GM12874 (cell line): ENCODE results near the gene FMN2.

Experiments
- TF ChIP-seq, protein P1 (sequence below): IDR thresholded peaks from 2 replicates; pipeline ENCODE4 v1.5.1; 2011; ENCODE audit warnings: low read depth, mild to moderate bottlenecking, control low read depth, low read length, moderate library complexity; ENCODE audit not compliant: insufficient read depth

The FMN2 gene

DNA sequence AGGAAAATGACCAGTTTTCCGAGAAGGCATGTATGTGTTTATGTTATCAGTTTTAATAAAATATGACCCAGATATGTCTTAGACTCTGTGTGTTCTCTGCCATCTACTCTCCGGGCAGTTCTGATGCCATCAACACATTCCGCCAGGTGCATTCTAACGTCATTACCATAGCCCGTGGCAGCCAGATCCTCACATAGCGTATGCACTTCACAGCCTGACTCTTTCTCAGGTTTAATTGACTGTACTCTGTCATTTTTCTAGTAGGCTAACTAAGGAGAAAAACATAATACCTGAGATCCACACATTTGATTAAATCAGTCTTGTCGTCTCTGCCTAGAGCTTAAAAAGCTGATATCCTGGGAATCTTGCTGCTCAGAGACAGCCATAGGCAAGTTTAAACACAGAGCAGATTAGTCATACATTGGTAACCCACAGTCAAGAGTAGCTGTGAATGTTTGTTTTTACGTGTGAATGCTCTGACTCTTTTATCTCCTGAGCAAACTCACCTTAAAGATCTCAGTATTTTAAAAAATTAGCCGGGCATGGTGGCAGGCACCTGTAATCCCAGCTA is 344.4 kb downstream of the FMN2 start:
- TF ChIP-seq, protein P1, sequence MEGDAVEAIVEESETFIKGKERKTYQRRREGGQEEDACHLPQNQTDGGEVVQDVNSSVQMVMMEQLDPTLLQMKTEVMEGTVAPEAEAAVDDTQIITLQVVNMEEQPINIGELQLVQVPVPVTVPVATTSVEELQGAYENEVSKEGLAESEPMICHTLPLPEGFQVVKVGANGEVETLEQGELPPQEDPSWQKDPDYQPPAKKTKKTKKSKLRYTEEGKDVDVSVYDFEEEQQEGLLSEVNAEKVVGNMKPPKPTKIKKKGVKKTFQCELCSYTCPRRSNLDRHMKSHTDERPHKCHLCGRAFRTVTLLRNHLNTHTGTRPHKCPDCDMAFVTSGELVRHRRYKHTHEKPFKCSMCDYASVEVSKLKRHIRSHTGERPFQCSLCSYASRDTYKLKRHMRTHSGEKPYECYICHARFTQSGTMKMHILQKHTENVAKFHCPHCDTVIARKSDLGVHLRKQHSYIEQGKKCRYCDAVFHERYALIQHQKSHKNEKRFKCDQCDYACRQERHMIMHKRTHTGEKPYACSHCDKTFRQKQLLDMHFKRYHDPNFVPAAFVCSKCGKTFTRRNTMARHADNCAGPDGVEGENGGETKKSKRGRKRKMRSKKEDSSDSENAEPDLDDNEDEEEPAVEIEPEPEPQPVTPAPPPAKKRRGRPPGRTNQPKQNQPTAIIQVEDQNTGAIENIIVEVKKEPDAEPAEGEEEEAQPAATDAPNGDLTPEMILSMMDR, result no peak

DNA sequence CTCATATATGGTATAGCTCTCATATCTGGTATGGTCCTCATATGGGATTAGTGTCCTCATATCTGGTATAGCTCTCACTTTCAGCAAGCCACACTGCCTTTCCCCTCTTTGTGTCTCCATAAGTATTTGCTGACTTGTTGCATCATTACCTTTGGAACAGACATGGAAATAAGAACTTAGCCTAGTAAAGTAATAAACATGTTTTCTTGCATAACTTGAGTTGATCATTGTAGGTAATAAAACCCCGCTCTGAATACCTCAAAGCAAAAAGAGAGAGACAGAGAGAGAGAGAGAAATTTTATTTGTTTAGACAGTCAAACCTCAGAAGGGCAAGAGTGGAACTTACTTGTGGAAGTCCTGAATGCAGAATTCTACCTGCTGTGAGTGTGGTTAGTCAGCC is 350.0 kb downstream of the FMN2 start:
- TF ChIP-seq, protein P1, result no peak

GRCh38 chr1:240445369-240445768 is 353.7 kb downstream of the FMN2 start:
- TF ChIP-seq, protein P1, result no peak

- TF ChIP-seq, protein P1, result no peak
These were observed 363.6 kb downstream of the FMN2 start for GRCh38 chr1:240455228-240455821.

- TF ChIP-seq, protein P1, result no peak
These were observed 365.5 kb downstream of the FMN2 start for GRCh38 chr1:240457203-240457602.

GRCh38 chr1:240462277-240462676 is 370.6 kb downstream of the FMN2 start:
- TF ChIP-seq, protein P1, result no peak

GRCh38 chr1:240462766-240463395 is 371.2 kb downstream of the FMN2 start:
- TF ChIP-seq, protein P1, result no peak
